ENCODE data around the gene CHKB. TPM values are rescaled to one million over a fixed set of nuclear protein-coding genes. Genes with fewer than 3 reads are reported as not detected.

CHKB gene
- total and polyA plus RNA-seq, 2 of the 4 experiments (the other 2 are of a cell fraction), result 8.1 to 36.9 TPM

- H4K20me1 ChIP-seq (ENCODE audit: insufficient read depth, low read length), result peaks cover 4% of the 10 kb centered on the region
- ChIA-PET CTCF (no interaction called here), POLR2A (ENCODE audit: unreplicated experiment) (interaction anchor here (0.6 kb wide), 1 partner anchor 13 kb away, joined by 3 read pairs; no protein-coding TSS in a partner anchor)
- H3K36me3 ChIP-seq (ENCODE audit: control insufficient read depth, insufficient read depth, low read length), result peaks cover under 1% of the 10 kb centered on the region; the same call in 1 of the 2 replicates
- no peak overlapping the region for H2BK15ac ChIP-seq (ENCODE audit: low read depth, low read length)
- in situ Hi-C loops (cut with MboI; ENCODE audit: low sequenced_read_pairs) (loop anchor here (5.0 kb wide), 1 partner anchor 48 kb away; the partner anchor contains the start of gene CPT1B), dilution Hi-C loops (cut with HindIII; ENCODE audit: low sequenced_read_pairs, unreplicated experiment) (no loop called here), intact Hi-C loops (cut with micrococcal nuclease) (loop anchor here (5.0 kb wide), 1 partner anchor 53 kb away; the partner anchor contains the start of gene CHKB)
- WGBS, 2 experiments (ENCODE audit: extremely low coverage in 2 of 2, insufficient read length in 1 of 2), result 13% methylated on average over 38 of the region's 50 CpGs; no CpG with 5 or more reads in 1 of the 2 experiments
- no peak for DNase-seq
- H3K18ac ChIP-seq (ENCODE audit: low read depth, low read length), result no peak overlapping the region
- H4K8ac ChIP-seq (ENCODE audit: low read depth in 2 of 2, low read length in 2 of 2), result peak overlapping the region; percentile 47 to 72; a peak in 2 of 4 replicates
- H3K4ac ChIP-seq (ENCODE audit: low read depth, low read length), result peak overlapping the region; percentile 51; the same call in 1 of the 2 replicates
- H2BK20ac ChIP-seq (ENCODE audit: low read depth, low read length), result no peak overlapping the region
- H3K27ac ChIP-seq (ENCODE audit: insufficient read depth, low read length), result no peak overlapping the region; the same call in 1 of the 2 replicates
- peak overlapping the region; percentile 72; the same call in 1 of the 2 replicates for H3K23ac ChIP-seq (ENCODE audit: low read depth, low read length)
- H3K4me3 ChIP-seq (ENCODE audit: insufficient read depth, low read depth, low read length), result peak overlapping the region; percentile 21
- no peak overlapping the region for H3K56ac ChIP-seq (ENCODE audit: extremely low read depth, insufficient read depth, low read length)
- no peak overlapping the region for H3K9ac ChIP-seq (ENCODE audit: low read depth, low read length)
- ATAC-seq (ENCODE audit: low read depth), result no peak
- H3K14ac ChIP-seq (replicated peaks; ENCODE audit: low read depth, low read length), result no peak overlapping the region
- no peak overlapping the region for H2BK5ac ChIP-seq (ENCODE audit: low read depth, low read length, poor library complexity, severe bottlenecking)
- peaks cover 5% of the 10 kb centered on the region; the same call in 1 of the 2 replicates for H3K27me3 ChIP-seq (ENCODE audit: control insufficient read depth, insufficient read depth, low read length)
- no TSS peak for BruUV-seq (replicated peaks)
- no peak overlapping the region; the same call in 1 of the 2 replicates for H2BK120ac ChIP-seq (ENCODE audit: low read depth, low read length)
- peak overlapping the region; percentile 49 for H4K5ac ChIP-seq (ENCODE audit: low read depth, low read length)
- H3K79me1 ChIP-seq (ENCODE audit: low read depth in 1 of 2, low read length in 2 of 2), result peaks cover 7 to 26% of the 10 kb centered on the region in 2 experiments; a peak in 3 of 4 replicates
- H2AFZ ChIP-seq (replicated peaks; ENCODE audit: low read length, poor library complexity), result peak overlapping the region; percentile 89
- peaks cover 14% of the 10 kb centered on the region for H3K9me1 ChIP-seq (ENCODE audit: insufficient read depth, low read length)
- H2AK5ac ChIP-seq (ENCODE audit: low read depth, low read length), result peak overlapping the region; percentile 14; the same call in 1 of the 2 replicates
- H3K4me1 ChIP-seq (ENCODE audit: control insufficient read depth, insufficient read depth, low read length), result peaks cover 22% of the 10 kb centered on the region
- H4K91ac ChIP-seq (ENCODE audit: insufficient read depth, low read depth, low read length), result peak overlapping the region; percentile 50
- TF ChIP-seq SMC3 (IDR thresholded peaks at IDR 0.05; ENCODE audit: low read depth, low read length) (no peak), MAZ (IDR thresholded peaks at IDR 0.05; ENCODE audit: borderline replicate concordance, low read depth, low read length) (0 out of 2 replicates have a peak, but pooled peaks have one; percentile 4), POLR2A (IDR thresholded peaks at IDR 0.05; ENCODE audit: low read depth, low read length) (no peak)
- 0 out of 2 replicates have a peak overlapping the region, but pooled peaks have one; percentile 12 for H3K4me2 ChIP-seq (ENCODE audit: low read depth, low read length)
- H2AK9ac ChIP-seq (replicated peaks; ENCODE audit: low read depth, low read length, poor library complexity), result peak overlapping the region; percentile 96
- H3K9me3 ChIP-seq (ENCODE audit: control insufficient read depth, insufficient read depth, low read length), result no peaks in the 10 kb centered on the region
Observed at GRCh38 chr22:50529416-50529896, 53.2 kb downstream of the CHKB start.

Other genes starting within 250 kb of the CHKB start
- 49.4 and 51.6 TPM in 2 replicates for gene PPP6R2, start 239.5 kb downstream of the CHKB start, total RNA-seq (2012; rRNA removed)
- gene PPP6R2, start 239.5 kb downstream of the CHKB start, polyA plus RNA-seq (2012; rRNA removed), result 46.9 and 49.2 TPM in 2 replicates
- 21.5 and 22.8 TPM in 2 replicates for gene SBF1, start 107.8 kb downstream of the CHKB start, total RNA-seq (2012; rRNA removed)
- 33.2 and 41.0 TPM in 2 replicates for gene SBF1, start 107.8 kb downstream of the CHKB start, polyA plus RNA-seq (2012; rRNA removed)
- gene ADM2, start 101.3 kb downstream of the CHKB start, total RNA-seq (2012; rRNA removed), result 0.18 and 0.28 TPM in 2 replicates
- 1.9 and 2.3 TPM in 2 replicates for gene ADM2, start 101.3 kb downstream of the CHKB start, polyA plus RNA-seq (2012; rRNA removed)
- not detected in 2 replicates for gene MIOX, start 96.0 kb downstream of the CHKB start, total RNA-seq (2012; rRNA removed)
- not detected in 2 replicates for gene MIOX, start 96.0 kb downstream of the CHKB start, polyA plus RNA-seq (2012; rRNA removed)
- gene LMF2, start 75.1 kb downstream of the CHKB start, total RNA-seq (2012; rRNA removed), result 15.6 and 16.8 TPM in 2 replicates
- gene LMF2, start 75.1 kb downstream of the CHKB start, polyA plus RNA-seq (2012; rRNA removed), result 82.6 and 103 TPM in 2 replicates
- 36.4 and 38.5 TPM in 2 replicates for gene NCAPH2, start 74.6 kb downstream of the CHKB start, total RNA-seq (2012; rRNA removed)
- gene NCAPH2, start 74.6 kb downstream of the CHKB start, polyA plus RNA-seq (2012; rRNA removed), result 30.2 and 30.8 TPM in 2 replicates
- 1.3 and 1.7 TPM in 2 replicates for gene SCO2, start 57.3 kb downstream of the CHKB start, total RNA-seq (2012; rRNA removed)
- 1.8 and 1.9 TPM in 2 replicates for gene SCO2, start 57.3 kb downstream of the CHKB start, polyA plus RNA-seq (2012; rRNA removed)
- gene TYMP, start 52.8 kb downstream of the CHKB start, total RNA-seq (2012; rRNA removed), result 0.18 and 0.28 TPM in 2 replicates
- gene TYMP, start 52.8 kb downstream of the CHKB start, polyA plus RNA-seq (2012; rRNA removed), result 0.74 and 1.5 TPM in 2 replicates
- not detected in 2 replicates for gene KLHDC7B, start 37.0 kb downstream of the CHKB start, total RNA-seq (2012; rRNA removed)
- gene KLHDC7B, start 37.0 kb downstream of the CHKB start, polyA plus RNA-seq (2012; rRNA removed), result 0.03 and 0.05 TPM in 2 replicates
- gene SYCE3, start 19.9 kb downstream of the CHKB start, total RNA-seq (2012; rRNA removed), result not detected in 2 replicates
- not detected in 2 replicates for gene SYCE3, start 19.9 kb downstream of the CHKB start, polyA plus RNA-seq (2012; rRNA removed)
- gene CPT1B, start 4.4 kb downstream of the CHKB start, total RNA-seq (2012; rRNA removed), result 0.36 and 0.56 TPM in 2 replicates
- gene CPT1B, start 4.4 kb downstream of the CHKB start, polyA plus RNA-seq (2012; rRNA removed), result 1.8 and 2.1 TPM in 2 replicates
- gene MAPK8IP2, start 17.9 kb upstream of the CHKB start, total RNA-seq (2012; rRNA removed), result under 0.01 TPM in 2 replicates
- gene MAPK8IP2, start 17.9 kb upstream of the CHKB start, polyA plus RNA-seq (2012; rRNA removed), result 0.14 and 0.22 TPM in 2 replicates
- gene ARSA, start 45.3 kb upstream of the CHKB start, total RNA-seq (2012; rRNA removed), result 3.1 and 3.4 TPM in 2 replicates
- gene ARSA, start 45.3 kb upstream of the CHKB start, polyA plus RNA-seq (2012; rRNA removed), result 24.2 and 30.0 TPM in 2 replicates
- 0.18 and 0.28 TPM in 2 replicates for gene SHANK3, start 90.0 kb upstream of the CHKB start, total RNA-seq (2012; rRNA removed)
- 1.5 and 2.2 TPM in 2 replicates for gene SHANK3, start 90.0 kb upstream of the CHKB start, polyA plus RNA-seq (2012; rRNA removed)
- not detected in 2 replicates for gene ACR, start 155.4 kb upstream of the CHKB start, total RNA-seq (2012; rRNA removed)
- gene ACR, start 155.4 kb upstream of the CHKB start, polyA plus RNA-seq (2012; rRNA removed), result not detected in 2 replicates
- 8.4 and 8.6 TPM in 2 replicates for gene RABL2B, start 200.8 kb upstream of the CHKB start, total RNA-seq (2012; rRNA removed)
- gene RABL2B, start 200.8 kb upstream of the CHKB start, polyA plus RNA-seq (2012; rRNA removed), result 23.1 and 23.3 TPM in 2 replicates